ENCODE results near the gene NHS.

DNA sequence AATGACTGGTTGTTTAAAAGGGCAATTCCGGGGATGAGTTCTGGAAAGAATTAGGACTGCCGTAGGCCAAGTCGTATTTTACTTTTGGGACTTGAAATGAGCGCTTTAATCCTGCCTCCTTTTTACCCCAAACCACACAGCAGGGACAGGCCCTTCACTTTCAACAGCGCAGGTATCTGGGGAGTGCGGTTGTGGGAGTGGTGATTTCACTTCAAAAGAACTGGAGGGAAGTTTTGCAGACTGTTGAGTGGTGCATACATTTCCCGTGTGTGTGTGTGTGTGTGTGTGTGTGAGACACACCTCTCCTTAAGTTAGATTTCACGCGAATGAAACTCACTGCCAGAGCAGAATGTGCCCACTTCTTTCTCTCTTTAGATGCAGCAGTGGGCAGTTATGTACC, 2.8 kb downstream of the NHS start:
- TF ChIP-seq, protein P1, sequence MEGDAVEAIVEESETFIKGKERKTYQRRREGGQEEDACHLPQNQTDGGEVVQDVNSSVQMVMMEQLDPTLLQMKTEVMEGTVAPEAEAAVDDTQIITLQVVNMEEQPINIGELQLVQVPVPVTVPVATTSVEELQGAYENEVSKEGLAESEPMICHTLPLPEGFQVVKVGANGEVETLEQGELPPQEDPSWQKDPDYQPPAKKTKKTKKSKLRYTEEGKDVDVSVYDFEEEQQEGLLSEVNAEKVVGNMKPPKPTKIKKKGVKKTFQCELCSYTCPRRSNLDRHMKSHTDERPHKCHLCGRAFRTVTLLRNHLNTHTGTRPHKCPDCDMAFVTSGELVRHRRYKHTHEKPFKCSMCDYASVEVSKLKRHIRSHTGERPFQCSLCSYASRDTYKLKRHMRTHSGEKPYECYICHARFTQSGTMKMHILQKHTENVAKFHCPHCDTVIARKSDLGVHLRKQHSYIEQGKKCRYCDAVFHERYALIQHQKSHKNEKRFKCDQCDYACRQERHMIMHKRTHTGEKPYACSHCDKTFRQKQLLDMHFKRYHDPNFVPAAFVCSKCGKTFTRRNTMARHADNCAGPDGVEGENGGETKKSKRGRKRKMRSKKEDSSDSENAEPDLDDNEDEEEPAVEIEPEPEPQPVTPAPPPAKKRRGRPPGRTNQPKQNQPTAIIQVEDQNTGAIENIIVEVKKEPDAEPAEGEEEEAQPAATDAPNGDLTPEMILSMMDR (IDR thresholded peaks at IDR 0.05; ENCODE audit: low read length): no peak
- TF ChIP-seq EZH2 (optimal IDR thresholded peaks at IDR 0.05; ENCODE audit: low read depth, low read length): no peak
